IMR-90 (cell line): ENCODE results near the gene PARPBP. TPM values are rescaled to one million over a fixed set of nuclear protein-coding genes. Genes with fewer than 3 reads are reported as not detected.
"Not testable (repeated sequence)": the region's sequence is repeated elsewhere in the genome, so short reads cannot be mapped to it uniquely, and the experiment has no call there.

ENCODE experiments used
- ATAC-seq: fragments of 200-7000 bp; cut with Tn5 transposase; 2 replicates; pipeline ENCODE4 v1.9.1; 2020; ENCODE audit warnings: low read depth, mild to moderate bottlenecking, moderate library complexity
- BruUV-seq: library from RNA; stranded (reverse); fragments of 400-500 nt; replicated peaks from 2 replicates; lab custom pipeline; 2021; lab: Mats Ljungman, UMichigan
- CTCF ChIA-PET: fragments of 300-600 bp; formaldehyde crosslinking; extraction: SDS; loops from one replicate; lab custom pipeline; 2021; ENCODE audit warnings: antibody characterized with exemption; lab: Yijun Ruan, JAX
- POLR2A ChIA-PET: fragments of 300-600 bp; sonication (Branson Sonifier 250); formaldehyde crosslinking; loops from one replicate; lab custom pipeline; 2022; ENCODE audit warnings: antibody characterized with exemption; ENCODE audit not compliant: unreplicated experiment; lab: Charles Lee
- DNase-seq: peaks from one replicate; pipeline ENCODE4 v3.0.0; 2013
- H2AFZ ChIP-seq: replicated peaks from 2 replicates; pipeline ENCODE3; 2013; ENCODE audit warnings: low read length, mild to moderate bottlenecking; ENCODE audit not compliant: poor library complexity
- H2AK5ac ChIP-seq: 2 replicates; pipeline ENCODE4 v1.6.1; 2013; ENCODE audit warnings: low read depth, low read length, inconsistent platforms
- H2AK9ac ChIP-seq: replicated peaks from 2 replicates; pipeline ENCODE3; 2013; ENCODE audit warnings: mild to moderate bottlenecking, low read depth, low read length, moderate library complexity; ENCODE audit not compliant: poor library complexity
- H2BK120ac ChIP-seq: 2 replicates; pipeline ENCODE4 v1.6.1; 2013; ENCODE audit warnings: low read depth, low read length, inconsistent platforms
- H2BK15ac ChIP-seq: 3 replicates; pipeline ENCODE4 v1.6.1; 2013; ENCODE audit warnings: low read depth, low read length, inconsistent platforms
- H2BK20ac ChIP-seq: 2 replicates; pipeline ENCODE4 v1.6.1; 2013; ENCODE audit warnings: low read depth, mild to moderate bottlenecking, inconsistent platforms, low read length, moderate library complexity
- H2BK5ac ChIP-seq: 2 replicates; pipeline ENCODE4 v1.6.1; 2013; ENCODE audit warnings: mild to moderate bottlenecking, low read depth, low read length, inconsistent platforms; ENCODE audit not compliant: poor library complexity, severe bottlenecking
- H3K14ac ChIP-seq: replicated peaks from 2 replicates; pipeline ENCODE4 v1.6.1; 2013; ENCODE audit warnings: low read depth, low read length, inconsistent platforms
- H3K18ac ChIP-seq: 2 replicates; pipeline ENCODE4 v1.6.1; 2013; ENCODE audit warnings: low read depth, low read length, control low read depth
- H3K23ac ChIP-seq: 2 replicates; pipeline ENCODE4 v1.6.1; 2013; ENCODE audit warnings: low read depth, low read length, inconsistent platforms
- H3K27ac ChIP-seq: 2 replicates; pipeline ENCODE4 v1.5.1; 2013; ENCODE audit warnings: mild to moderate bottlenecking, control low read depth, low read length; ENCODE audit not compliant: insufficient read depth
- H3K27me3 ChIP-seq: 2 replicates; pipeline ENCODE4 v1.6.1; 2013; ENCODE audit warnings: low read length; ENCODE audit not compliant: control insufficient read depth, insufficient read depth
- H3K36me3 ChIP-seq: 2 replicates; pipeline ENCODE4 v1.6.1; 2013; ENCODE audit warnings: low read length, mixed read lengths; ENCODE audit not compliant: control insufficient read depth, insufficient read depth
- H3K4ac ChIP-seq: 2 replicates; pipeline ENCODE4 v1.6.1; 2013; ENCODE audit warnings: low read depth, low read length, inconsistent platforms
- H3K4me1 ChIP-seq: 2 replicates; pipeline ENCODE4 v1.6.1; 2013; ENCODE audit warnings: low read length, mixed read lengths; ENCODE audit not compliant: control insufficient read depth, insufficient read depth
- H3K4me2 ChIP-seq: 2 replicates; pipeline ENCODE4 v1.6.1; 2013; ENCODE audit warnings: low read depth, mild to moderate bottlenecking, control low read depth, low read length, moderate library complexity
- H3K4me3 ChIP-seq: 2 replicates; pipeline ENCODE4 v1.5.1; 2013; ENCODE audit warnings: low read depth, mild to moderate bottlenecking, control low read depth, low read length, moderate library complexity; ENCODE audit not compliant: insufficient read depth
- H3K56ac ChIP-seq: 2 replicates; pipeline ENCODE4 v1.6.1; 2013; ENCODE audit warnings: low read length, inconsistent platforms; ENCODE audit not compliant: insufficient read depth; ENCODE audit errors: extremely low read depth
- H3K79me1 ChIP-seq, 2 experiments: 2 replicates each; pipeline ENCODE4 v1.6.1; 2013; ENCODE audit warnings: low read length in 2 of 2, inconsistent platforms in 1 of 2, low read depth in 1 of 2
- H3K9ac ChIP-seq: 2 replicates; pipeline ENCODE4 v1.6.1; 2013; ENCODE audit warnings: low read depth, low read length, control low read depth
- H3K9me1 ChIP-seq: 2 replicates; pipeline ENCODE4 v1.6.1; 2013; ENCODE audit warnings: low read length, inconsistent platforms; ENCODE audit not compliant: insufficient read depth
- H3K9me3 ChIP-seq: 2 replicates; pipeline ENCODE4 v1.6.1; 2013; ENCODE audit warnings: low read length; ENCODE audit not compliant: control insufficient read depth, insufficient read depth
- H4K20me1 ChIP-seq: 2 replicates; pipeline ENCODE4 v1.6.1; 2013; ENCODE audit warnings: low read length, inconsistent platforms; ENCODE audit not compliant: insufficient read depth
- H4K5ac ChIP-seq: 2 replicates; pipeline ENCODE4 v1.6.1; 2013; ENCODE audit warnings: mild to moderate bottlenecking, low read depth, low read length, control low read depth
- H4K8ac ChIP-seq, 2 experiments: 2 replicates each; pipeline ENCODE4 v1.6.1; 2013; ENCODE audit warnings: low read depth in 2 of 2, low read length in 2 of 2, control low read depth in 1 of 2, inconsistent platforms in 1 of 2
- H4K91ac ChIP-seq: 2 replicates; pipeline ENCODE4 v1.6.1; 2013; ENCODE audit warnings: low read depth, low read length, inconsistent platforms; ENCODE audit not compliant: insufficient read depth
- WGBS, 2 experiments: methylation state at CpG; one replicate each; pipeline versions ENCODE4 v1.1.5 to v1.1.7; 2013; ENCODE audit warnings: missing lambda C conversion rate in 2 of 2; ENCODE audit not compliant: insufficient read length in 1 of 2; ENCODE audit errors: extremely low coverage in 2 of 2; 5-methylcytosine and 5-hydroxymethylcytosine counted together
- dilution Hi-C: fragments of 300-500 bp; cut with HindIII; formaldehyde crosslinking; loops from one replicate; pipeline ENCODE4 v1.14.3; 2018; ENCODE audit warnings: low sequenced_read_pairs; ENCODE audit not compliant: unreplicated experiment
- in situ Hi-C: fragments of 300-500 bp; cut with MboI; formaldehyde crosslinking; loops from 3 replicates; pipeline ENCODE4 v1.14.3; 2019; ENCODE audit warnings: low sequenced_read_pairs, inconsistent platforms, mixed read lengths
- intact Hi-C: fragments of 100-400 bp; cut with micrococcal nuclease; formaldehyde crosslinking; loops from 2 replicates; pipeline ENCODE4 v1.10.0; 2022
- polyA plus RNA-seq, 3 experiments: library from polyadenylated mRNA; depleted of rRNA; stranded (reverse); fragments of >200 nt; gene quantifications; 2 replicates each; pipeline ENCODE4 v1.2.3, GENCODE V29; 2012; ENCODE audit warnings: low replicate concordance in 1 of 3
- total RNA-seq: library from RNA; depleted of rRNA; stranded (reverse); fragments of >200 nt; gene quantifications from 2 replicates; pipeline ENCODE4 v1.2.3, GENCODE V29; 2012

PARPBP gene
- total and polyA plus RNA-seq, 2 of the 4 experiments (the other 2 are of a cell fraction): 4.8 to 7.2 TPM

GRCh38 chr12:102089228-102089835, 30.7 kb upstream of the PARPBP start:
- H4K5ac ChIP-seq, H3K9me1 ChIP-seq, H2AK9ac ChIP-seq, H2AFZ ChIP-seq, H3K56ac ChIP-seq, DNase-seq, H4K91ac ChIP-seq, H2BK120ac ChIP-seq, H2BK15ac ChIP-seq, POLR2A ChIA-PET, H3K9me3 ChIP-seq, H3K14ac ChIP-seq, H3K4ac ChIP-seq, H3K9ac ChIP-seq, H3K4me1 ChIP-seq, H3K4me2 ChIP-seq, dilution Hi-C loops, H2BK20ac ChIP-seq, ATAC-seq, intact Hi-C loops, H3K79me1 ChIP-seq, H4K8ac ChIP-seq, CTCF ChIA-PET, H3K27ac ChIP-seq, H3K23ac ChIP-seq, H4K20me1 ChIP-seq, H2BK5ac ChIP-seq, H3K4me3 ChIP-seq, H3K36me3 ChIP-seq, BruUV-seq, in situ Hi-C loops, H3K18ac ChIP-seq, H3K27me3 ChIP-seq, H2AK5ac ChIP-seq: not testable (repeated sequence)
- WGBS, 2 experiments: 100% methylated on average over 4 of the region's 38 CpGs; no CpG with 5 or more reads in 1 of the 2 experiments
